CD4-positive, alpha-beta T cell (primary cell): Measurements from ENCODE around the gene CDC20. TPM values are rescaled to one million over a fixed set of nuclear protein-coding genes. Genes with fewer than 3 reads are reported as not detected.

ENCODE experiments used
- ATAC-seq: fragments of 200-7000 bp; cut with Tn5 transposase; one replicate; pipeline ENCODE4 v1.10.0; 2022; ENCODE audit warnings: mild to moderate bottlenecking; ENCODE audit not compliant: poor library complexity
- CTCF ChIA-PET: fragments of 350-600 bp; sonication (Branson Sonifier 250); formaldehyde crosslinking; loops from one replicate; lab custom pipeline; 2021; ENCODE audit warnings: antibody characterized with exemption, inconsistent platforms; lab: Charles Lee
- POLR2A ChIA-PET: fragments of 350-600 bp; sonication (Branson Sonifier 250); formaldehyde crosslinking; loops from one replicate; lab custom pipeline; 2021; ENCODE audit warnings: antibody characterized with exemption, inconsistent platforms; lab: Charles Lee
- DNase-seq, 14 experiments: peaks; one replicate each; pipeline ENCODE4 v3.0.0-alpha.2; 2013 to 2020; ENCODE audit warnings: mixed read lengths in 2 of 14
- H3K27ac ChIP-seq, 2 donors: one replicate each; pipeline versions ENCODE4 v1.5.1 to v1.7.0; 2013; ENCODE audit warnings: low read length in 2 of 2, low read depth in 1 of 2, mild to moderate bottlenecking in 1 of 2
- H3K27me3 ChIP-seq, 2 experiments: 1 replicate in 1 of 2; 2 replicates in 1 of 2; pipeline versions ENCODE4 v1.6.1 to v1.7.0; 2013; ENCODE audit warnings: low read length in 2 of 2, control low read depth in 1 of 2, mild to moderate bottlenecking in 1 of 2, moderate library complexity in 1 of 2; ENCODE audit not compliant: insufficient read depth in 2 of 2, control insufficient read depth in 1 of 2
- H3K36me3 ChIP-seq: one replicate; pipeline ENCODE4 v1.6.1; 2013; ENCODE audit warnings: low read length, control low read depth; ENCODE audit not compliant: insufficient read depth
- H3K4me1 ChIP-seq: one replicate; pipeline ENCODE4 v1.6.1; 2013; ENCODE audit warnings: low read length, control low read depth; ENCODE audit not compliant: insufficient read depth
- H3K4me3 ChIP-seq: one replicate; pipeline ENCODE4 v1.5.1; 2013; ENCODE audit warnings: mild to moderate bottlenecking, low read length, moderate library complexity
- H3K9me3 ChIP-seq, 2 experiments: 1 replicate in 1 of 2; 2 replicates in 1 of 2; pipeline versions ENCODE4 v1.6.1 to v1.7.0; 2013; ENCODE audit warnings: low read length in 2 of 2, mild to moderate bottlenecking in 2 of 2, control low read depth in 1 of 2, moderate library complexity in 1 of 2; ENCODE audit not compliant: control insufficient read depth in 1 of 2, insufficient read depth in 1 of 2
- H3K27ac Mint-ChIP-seq: one replicate; pipeline ENCODE4 v1.8.0; 2020; ENCODE audit warnings: mixed read lengths
- H3K27me3 Mint-ChIP-seq: one replicate; pipeline ENCODE4 v1.8.0; 2021; ENCODE audit warnings: mixed read lengths
- H3K36me3 Mint-ChIP-seq: one replicate; pipeline ENCODE4 v1.8.0; 2021; ENCODE audit warnings: low read depth, mixed read lengths
- H3K4me1 Mint-ChIP-seq: one replicate; pipeline ENCODE4 v1.8.0; 2021; ENCODE audit warnings: low read depth, mixed read lengths
- H3K4me3 Mint-ChIP-seq: one replicate; pipeline ENCODE4 v1.8.0; 2020; ENCODE audit warnings: mild to moderate bottlenecking, mixed read lengths
- H3K9me3 Mint-ChIP-seq: one replicate; pipeline ENCODE4 v1.8.0; 2020; ENCODE audit warnings: mixed read lengths
- intact Hi-C, 2 experiments: fragments of 100-400 bp; cut with DNase I in 1 of 2; cut with micrococcal nuclease in 1 of 2; formaldehyde crosslinking; loops; one replicate each; pipeline versions ENCODE4 v1.15.1 to v1.9.0; 2023 to 2025; cut with DNase I, micrococcal nuclease
- total RNA-seq, 174 experiments: library from RNA in 2 of 174; stranded (reverse) in 2 of 174; gene quantifications; one replicate each; pipeline ENCODE4 v1.2.3 and lab custom pipeline; 2021 to 2026
- TF ChIP-seq, protein P1 (sequence below): fragments of 200-600 bp; IDR thresholded peaks from one replicate; pipeline ENCODE4 v1.8.0; 2022; ENCODE audit warnings: antibody characterized with exemption, mild to moderate bottlenecking

The CDC20 gene
- total RNA-seq, 2 experiments from 2014 or later, result 1.1 to 1.8 TPM

DNA sequence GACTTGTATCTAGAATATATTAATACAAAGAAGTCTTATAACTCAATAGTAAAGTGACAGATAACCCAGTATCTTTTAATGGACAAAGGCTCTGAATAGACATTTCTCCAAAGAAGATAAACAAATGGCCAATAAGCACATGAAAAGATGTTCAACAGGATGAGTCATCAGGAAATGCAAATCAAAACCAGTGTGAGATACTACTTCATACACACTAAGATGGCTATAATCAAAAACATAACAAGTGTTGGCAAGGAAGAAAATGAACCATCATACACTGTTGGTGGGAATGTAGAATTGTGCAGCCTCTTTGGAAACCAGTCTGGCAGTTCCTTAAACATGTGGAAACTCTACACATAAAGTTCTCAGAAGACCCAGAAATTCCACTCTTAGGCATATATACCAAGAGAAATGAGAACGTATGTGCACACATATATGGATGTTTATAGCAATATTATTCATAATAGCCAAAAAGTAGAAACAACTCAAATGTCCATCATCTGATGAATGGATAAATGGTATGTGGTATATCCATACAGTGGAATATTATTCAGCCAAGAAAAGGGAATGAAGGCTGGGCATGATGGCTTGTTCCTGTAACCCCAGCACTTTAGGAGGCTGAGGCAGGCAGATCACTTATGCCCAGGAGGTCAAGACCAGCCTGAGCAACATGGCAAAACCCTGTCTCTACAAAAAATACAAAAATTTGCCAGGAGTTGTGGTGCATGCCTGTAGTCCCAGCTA is 31.1 kb upstream of the CDC20 start:
- H3K4me1 Mint-ChIP-seq, result peaks cover 44% of the 10 kb centered on the region
- no peak overlapping the region for H3K4me3 Mint-ChIP-seq
- intact Hi-C loops, result no loop called here
- DNase-seq (no peak), ATAC-seq (peak; percentile 37)
- H3K27me3 Mint-ChIP-seq, result no peaks in the 10 kb centered on the region
- no peak overlapping the region for H3K27ac ChIP-seq
- peak overlapping the region; percentile 21 for H3K27ac Mint-ChIP-seq
- H3K36me3 Mint-ChIP-seq, result peaks cover 13% of the 10 kb centered on the region
- H3K27me3 ChIP-seq, result no peaks in the 10 kb centered on the region
- TF ChIP-seq, protein P1, sequence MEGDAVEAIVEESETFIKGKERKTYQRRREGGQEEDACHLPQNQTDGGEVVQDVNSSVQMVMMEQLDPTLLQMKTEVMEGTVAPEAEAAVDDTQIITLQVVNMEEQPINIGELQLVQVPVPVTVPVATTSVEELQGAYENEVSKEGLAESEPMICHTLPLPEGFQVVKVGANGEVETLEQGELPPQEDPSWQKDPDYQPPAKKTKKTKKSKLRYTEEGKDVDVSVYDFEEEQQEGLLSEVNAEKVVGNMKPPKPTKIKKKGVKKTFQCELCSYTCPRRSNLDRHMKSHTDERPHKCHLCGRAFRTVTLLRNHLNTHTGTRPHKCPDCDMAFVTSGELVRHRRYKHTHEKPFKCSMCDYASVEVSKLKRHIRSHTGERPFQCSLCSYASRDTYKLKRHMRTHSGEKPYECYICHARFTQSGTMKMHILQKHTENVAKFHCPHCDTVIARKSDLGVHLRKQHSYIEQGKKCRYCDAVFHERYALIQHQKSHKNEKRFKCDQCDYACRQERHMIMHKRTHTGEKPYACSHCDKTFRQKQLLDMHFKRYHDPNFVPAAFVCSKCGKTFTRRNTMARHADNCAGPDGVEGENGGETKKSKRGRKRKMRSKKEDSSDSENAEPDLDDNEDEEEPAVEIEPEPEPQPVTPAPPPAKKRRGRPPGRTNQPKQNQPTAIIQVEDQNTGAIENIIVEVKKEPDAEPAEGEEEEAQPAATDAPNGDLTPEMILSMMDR, result no peak
- peaks cover 15% of the 10 kb centered on the region in 2 experiments for H3K9me3 ChIP-seq
- CTCF ChIA-PET, result interaction anchor here (0.5 kb wide), 1 partner anchor 161 kb away, joined by 3 read pairs; no protein-coding TSS in a partner anchor
- H3K4me3 ChIP-seq, result no peak overlapping the region
- H3K4me1 ChIP-seq, result no peaks in the 10 kb centered on the region
- POLR2A ChIA-PET, result no interaction called here
- no peaks in the 10 kb centered on the region for H3K36me3 ChIP-seq
- peaks cover 15% of the 10 kb centered on the region for H3K9me3 Mint-ChIP-seq

DNA sequence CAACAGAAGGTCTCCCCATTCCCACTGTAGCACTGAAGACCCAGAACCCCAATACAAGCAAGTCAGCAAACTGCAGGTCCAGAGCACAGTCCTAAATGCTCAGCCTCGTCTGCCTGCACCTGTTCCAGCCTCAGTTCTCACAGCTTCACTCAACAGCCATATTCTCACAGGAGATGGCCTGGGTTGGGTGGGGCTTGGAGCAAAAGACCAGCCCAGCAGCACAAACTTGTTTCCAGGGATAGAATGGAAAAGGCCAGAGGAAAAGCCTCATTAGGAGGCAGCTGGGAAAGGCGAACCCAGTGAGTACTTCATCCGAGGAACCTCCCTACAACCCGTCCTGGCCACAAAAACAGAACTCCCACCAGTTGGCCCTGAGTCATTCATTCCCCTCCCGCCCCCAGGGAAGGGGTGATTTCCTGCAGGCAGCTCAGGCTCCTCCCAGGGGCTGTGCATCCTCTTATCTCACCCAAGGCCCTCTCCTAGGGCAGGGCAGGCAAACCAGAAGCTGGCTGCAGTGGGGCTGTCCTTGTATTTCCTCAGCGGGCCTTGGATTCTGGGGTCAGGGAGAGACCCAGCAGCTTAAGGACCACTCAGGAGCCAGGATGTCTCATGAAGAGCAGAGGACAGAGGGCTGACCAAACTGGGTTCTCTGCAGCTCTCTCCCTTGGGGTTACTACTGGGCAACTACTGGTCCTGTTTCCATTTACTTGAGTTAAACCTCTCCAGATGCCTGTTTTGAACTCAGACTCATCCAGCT is 28.6 kb upstream of the CDC20 start:
- POLR2A ChIA-PET, result no interaction called here
- Mint-ChIP-seq H3K27ac (no peak overlapping the region), H3K27me3 (no peaks in the 10 kb centered on the region), H3K36me3 (peaks cover 2% of the 10 kb centered on the region), H3K4me1 (peaks cover 35% of the 10 kb centered on the region), H3K9me3 (peaks cover 8% of the 10 kb centered on the region), H3K4me3 (no peak overlapping the region)
- Histone ChIP-seq H3K27ac (no peak overlapping the region), H3K36me3 (no peaks in the 10 kb centered on the region), H3K9me3 (peaks cover 10 to 12% of the 10 kb centered on the region in 2 experiments), H3K4me3 (no peak overlapping the region), H3K27me3 (no peaks in the 10 kb centered on the region), H3K4me1 (no peaks in the 10 kb centered on the region)
- DNase-seq (peak in 4 of 14 experiments; percentile 7 to 44 (median 40)), ATAC-seq (no peak)
- TF ChIP-seq, protein P1, result no peak
- CTCF ChIA-PET, result no interaction called here
- intact Hi-C loops, result no loop called here

DNA sequence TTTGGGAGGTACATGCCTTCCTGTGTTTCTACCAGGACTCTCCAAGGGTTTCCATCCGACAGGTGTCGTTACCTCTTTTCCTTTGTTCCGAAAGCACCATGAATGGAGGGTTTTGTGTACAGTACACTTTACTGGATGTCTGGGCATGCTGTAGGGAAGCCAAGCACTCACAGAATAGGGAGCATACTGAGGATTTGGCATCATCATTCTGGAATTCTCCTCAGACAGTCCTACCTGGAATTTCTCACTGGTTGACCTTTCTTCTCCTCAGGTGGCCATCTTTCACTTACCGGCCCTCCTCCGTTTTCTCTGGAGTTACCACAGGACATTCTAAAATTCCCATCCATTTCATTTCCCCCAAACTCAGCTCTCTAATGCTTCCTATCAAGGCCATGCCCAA is 27.1 kb upstream of the CDC20 start:
- Mint-ChIP-seq H3K27me3 (no peaks in the 10 kb centered on the region), H3K36me3 (no peaks in the 10 kb centered on the region), H3K9me3 (peaks cover 8% of the 10 kb centered on the region), H3K4me1 (peaks cover 30% of the 10 kb centered on the region), H3K4me3 (no peak overlapping the region), H3K27ac (no peak overlapping the region)
- Histone ChIP-seq H3K27ac (no peak overlapping the region), H3K36me3 (no peaks in the 10 kb centered on the region), H3K4me1 (no peaks in the 10 kb centered on the region), H3K9me3 (peaks cover 5 to 6% of the 10 kb centered on the region in 2 experiments), H3K4me3 (no peak overlapping the region), H3K27me3 (no peaks in the 10 kb centered on the region)
- ATAC-seq (no peak), DNase-seq (no peak)
- TF ChIP-seq, protein P1, result no peak
- POLR2A ChIA-PET, result no interaction called here
- CTCF ChIA-PET, result no interaction called here
- intact Hi-C loops, result no loop called here
